Measurements from ENCODE around the gene RYR2. TPM values are rescaled to one million over a fixed set of nuclear protein-coding genes. Genes with fewer than 3 reads are reported as not detected.
"Not testable (repeated sequence)": the region's sequence is repeated elsewhere in the genome, so short reads cannot be mapped to it uniquely, and the experiment has no call there.

RYR2 gene
- total RNA-seq, 6 donors from 2014 or later, result 1.8 to 23.0 (median 3.7) TPM

- H3K27me3 ChIP-seq, result no peaks in the 10 kb centered on the region
- no peaks in the 10 kb centered on the region for H3K9me3 ChIP-seq
- no peak overlapping the region for H3K4me3 ChIP-seq
- no peaks in the 10 kb centered on the region for H3K36me3 ChIP-seq
- H3K27ac ChIP-seq, result no peak overlapping the region
- DNase-seq, result no peak
- TF ChIP-seq CTCF (IDR thresholded peaks at IDR 0.05) (no peak), EP300 (IDR thresholded peaks at IDR 0.05) (no peak), POLR2AphosphoS5 (IDR thresholded peaks at IDR 0.05) (no peak), POLR2A (IDR thresholded peaks at IDR 0.05) (no peak)
- no peak for ATAC-seq (ENCODE audit: low FRiP score in 2 of 2)
- WGBS, 2 donors, result 91% methylated on average over 2 of the region's 2 CpGs
- no peaks in the 10 kb centered on the region for H3K4me1 ChIP-seq
Measured at GRCh38 chr1:237267743-237268142, 225.8 kb downstream of the RYR2 start.

- Histone ChIP-seq H3K4me3 (no peak overlapping the region), H3K9me3 (no peaks in the 10 kb centered on the region), H3K4me1 (no peaks in the 10 kb centered on the region), H3K27me3 (no peaks in the 10 kb centered on the region), H3K36me3 (no peaks in the 10 kb centered on the region), H3K27ac (no peak overlapping the region)
- DNase-seq (no peak), ATAC-seq (ENCODE audit: low FRiP score in 2 of 2) (no peak)
- TF ChIP-seq CTCF (IDR thresholded peaks at IDR 0.05) (no peak), POLR2AphosphoS5 (IDR thresholded peaks at IDR 0.05) (no peak), EP300 (IDR thresholded peaks at IDR 0.05) (no peak), POLR2A (IDR thresholded peaks at IDR 0.05) (no peak)
- WGBS, 2 donors, result 49 to 57% methylated on average over 4 of the region's 4 CpGs
Measured at GRCh38 chr1:237269938-237270337, 228.0 kb downstream of the RYR2 start.

- no peak for ATAC-seq (ENCODE audit: low FRiP score in 2 of 2)
- WGBS, 2 donors, result 61 to 74% methylated on average over 3 of the region's 3 CpGs
- TF ChIP-seq EP300 (IDR thresholded peaks at IDR 0.05) (no peak), CTCF (IDR thresholded peaks at IDR 0.05) (no peak), POLR2A (IDR thresholded peaks at IDR 0.05) (no peak), POLR2AphosphoS5 (IDR thresholded peaks at IDR 0.05) (no peak)
Measured at GRCh38 chr1:237270353-237270752, 228.4 kb downstream of the RYR2 start.

GRCh38 chr1:237277994-237278393 lies 236.0 kb downstream of the RYR2 start:
- H3K9me3 ChIP-seq; H3K4me1 ChIP-seq; H3K36me3 ChIP-seq; H3K27me3 ChIP-seq; ATAC-seq (ENCODE audit: low FRiP score in 2 of 2); H3K27ac ChIP-seq; H3K4me3 ChIP-seq; DNase-seq: not testable (repeated sequence)
- 52% methylated on average over 3 of the region's 3 CpGs for WGBS, 2 donors

More at GRCh38 chr1:237270353-237270752, 228.4 kb downstream of the RYR2 start:
- DNase-seq, result no peak
- H3K9me3 ChIP-seq, result no peaks in the 10 kb centered on the region
- no peaks in the 10 kb centered on the region for H3K36me3 ChIP-seq
- H3K27ac ChIP-seq, result no peak overlapping the region
- no peak overlapping the region for H3K4me3 ChIP-seq
- no peaks in the 10 kb centered on the region for H3K27me3 ChIP-seq
- no peaks in the 10 kb centered on the region for H3K4me1 ChIP-seq

GRCh38 chr1:237279629-237280028 lies 237.6 kb downstream of the RYR2 start:
- H3K36me3 ChIP-seq, result no peaks in the 10 kb centered on the region
- WGBS, 2 donors, result 44 to 52% methylated on average over 1 of the region's 1 CpG
- H3K27ac ChIP-seq, result no peak overlapping the region
- ATAC-seq (ENCODE audit: low FRiP score in 2 of 2), result no peak
- H3K4me1 ChIP-seq, result no peaks in the 10 kb centered on the region
- DNase-seq, result no peak
- H3K27me3 ChIP-seq, result no peaks in the 10 kb centered on the region
- H3K9me3 ChIP-seq, result no peaks in the 10 kb centered on the region
- H3K4me3 ChIP-seq, result no peak overlapping the region
- TF ChIP-seq CTCF (IDR thresholded peaks at IDR 0.05), result no peak
- no peak for TF ChIP-seq EP300 (IDR thresholded peaks at IDR 0.05)
- TF ChIP-seq POLR2A (IDR thresholded peaks at IDR 0.05), result no peak
- no peak for TF ChIP-seq POLR2AphosphoS5 (IDR thresholded peaks at IDR 0.05)
